Left ventricle myocardium superior (tissue), 1 donor: Measurements from ENCODE around the gene CAPN8. TPM values are rescaled to one million over a fixed set of nuclear protein-coding genes. Genes with fewer than 3 reads are reported as not detected.

Experiments used
- ATAC-seq: fragments of 200-7000 bp; cut with Tn5 transposase; one replicate; pipeline ENCODE4 v1.9.1; 2020; ENCODE audit warnings: mild to moderate bottlenecking, moderate library complexity
- DNase-seq: peaks from one replicate; pipeline ENCODE4 v3.0.0-alpha.2; 2020
- intact Hi-C: fragments of 100-400 bp; cut with micrococcal nuclease; formaldehyde crosslinking; loops from one replicate; pipeline ENCODE4 v1.11.0; 2022
- total RNA-seq: library from RNA; stranded (reverse); fragmentation: NEBNext Ultra II Directional; extraction: Animal tissue kit (Norgen Biotek cat#: 25700); gene quantifications from one replicate; pipeline ENCODE4 v1.2.1, GENCODE V29; 2021
- donor health status: DM: no; HTN: yes; CAD: no; lungs with severe emphysema.

The CAPN8 gene
- total RNA-seq, 1 donor from 2014 or later = not detected

DNA sequence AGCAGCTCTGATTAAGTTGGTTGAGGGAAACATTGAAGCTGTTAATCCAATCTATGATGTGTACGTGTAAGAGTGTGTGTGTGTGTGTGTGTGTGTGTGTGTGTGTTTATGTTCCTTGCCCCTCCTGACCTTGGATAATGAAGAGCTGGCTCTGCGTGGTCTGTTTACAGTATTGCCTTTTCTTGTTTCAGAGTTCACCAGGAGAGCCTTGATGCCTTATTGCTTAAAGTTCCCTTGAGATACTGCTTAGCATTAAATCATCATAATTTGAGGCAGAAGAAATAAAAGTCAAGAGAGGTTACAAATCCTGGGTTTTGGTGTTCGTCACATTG lies 36.4 kb downstream of the CAPN8 start:
- ATAC-seq = no peak
- intact Hi-C loops = no loop called here

DNA sequence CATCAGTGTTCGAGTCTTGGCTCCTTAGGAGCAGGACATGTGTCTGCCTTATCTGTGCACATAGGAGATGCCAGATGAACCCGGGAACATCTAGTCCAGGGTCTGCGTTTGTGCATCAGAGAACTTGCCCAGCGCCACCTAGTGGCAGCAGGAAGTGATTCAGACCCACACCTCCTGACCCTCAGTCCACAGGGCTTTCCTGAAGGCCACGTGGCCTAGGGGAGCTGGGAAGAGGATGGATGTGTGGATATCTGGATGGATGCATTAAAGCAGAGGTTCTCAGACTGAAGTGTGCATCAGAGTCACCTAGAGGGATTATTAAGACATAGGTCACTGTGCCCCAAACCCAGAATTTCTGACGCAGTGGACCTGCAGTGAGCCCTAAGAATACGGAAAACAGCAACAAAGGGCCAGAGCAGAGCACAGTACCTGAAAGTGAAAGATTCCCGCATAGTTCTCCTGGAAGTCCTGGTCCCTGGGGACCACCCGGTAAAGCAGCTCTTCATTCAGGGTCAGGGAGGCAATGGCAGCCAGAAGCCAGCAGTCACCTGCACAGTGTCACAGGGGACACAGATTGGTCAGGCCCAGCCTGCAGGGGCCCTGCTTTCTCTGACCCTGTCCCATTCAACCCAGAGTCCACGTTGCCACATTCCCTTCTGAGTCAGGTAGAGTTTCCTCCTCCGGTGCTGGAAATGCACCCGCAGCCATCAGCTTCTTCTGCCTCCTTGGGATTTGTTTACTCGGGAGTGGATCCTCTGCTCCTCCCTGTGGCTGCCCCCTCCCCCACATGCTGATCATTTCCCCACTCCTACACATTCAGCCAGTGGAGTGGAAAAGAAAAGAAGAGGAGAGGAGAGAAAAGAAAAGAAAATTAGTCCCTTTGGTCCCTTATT lies 37.0 kb downstream of the CAPN8 start:
- intact Hi-C loops = no loop called here
- ATAC-seq (peak; percentile 69), DNase-seq (peak; percentile 68)

More for the DNA sequence above, 36.4 kb downstream of the CAPN8 start:
- DNase-seq = no peak

DNA sequence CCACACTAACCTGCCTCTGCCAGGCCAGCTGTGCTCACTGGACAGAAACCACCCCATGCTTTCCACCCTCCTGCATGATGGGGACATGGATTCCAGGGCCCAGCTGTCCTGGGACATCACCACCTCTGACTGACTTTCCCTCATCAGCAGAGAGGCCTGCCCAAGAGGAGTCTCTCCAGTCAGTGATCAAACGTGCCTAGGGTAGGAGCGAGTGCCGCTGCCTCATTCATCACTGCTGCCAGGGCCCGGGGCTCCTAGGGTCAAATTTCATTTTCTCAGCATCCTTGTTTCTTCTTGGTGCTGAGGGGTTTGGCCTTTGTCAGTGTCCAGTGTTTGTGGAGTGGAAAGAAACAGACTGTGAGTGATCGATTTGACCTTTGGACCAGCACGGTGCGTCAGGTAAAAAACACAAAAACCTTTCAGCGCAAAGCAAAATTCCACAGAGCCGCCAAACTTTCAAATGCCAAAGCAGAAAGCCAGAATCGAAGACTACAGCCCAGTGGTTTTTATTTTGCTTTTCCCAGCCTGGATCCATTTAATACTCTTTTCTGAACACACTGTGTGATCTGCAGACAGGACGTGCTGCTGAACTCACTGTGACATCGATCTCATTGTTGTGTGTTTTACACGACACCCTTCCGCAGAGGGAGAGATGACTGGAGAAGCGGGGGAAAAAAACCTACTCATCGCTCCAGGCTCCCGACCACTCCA lies 43.2 kb downstream of the CAPN8 start:
- DNase-seq (no peak), ATAC-seq (no peak)
- intact Hi-C loops = no loop called here

DNA sequence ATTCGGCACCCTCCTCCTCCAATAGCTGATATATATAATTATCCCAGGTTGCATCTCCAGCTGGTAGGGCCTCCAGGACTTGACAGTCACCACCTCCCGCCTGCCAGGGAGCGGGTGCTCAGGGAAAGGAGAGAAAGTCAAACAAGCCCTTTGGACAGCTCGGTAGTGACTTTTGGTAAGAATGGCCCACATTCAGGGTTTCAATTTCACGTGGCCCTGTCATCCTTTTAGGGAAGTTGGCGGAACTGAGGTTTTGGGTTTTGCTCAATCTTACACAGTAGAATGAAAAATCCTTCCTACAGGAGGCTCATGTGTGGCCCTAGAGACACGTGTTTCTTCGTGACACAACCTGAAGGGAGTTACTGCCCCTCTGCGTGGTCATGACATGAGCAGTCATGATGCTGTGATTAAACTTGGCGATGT lies 44.2 kb downstream of the CAPN8 start:
- DNase-seq (no peak), ATAC-seq (peak; percentile 19)
- intact Hi-C loops = no loop called here

DNA sequence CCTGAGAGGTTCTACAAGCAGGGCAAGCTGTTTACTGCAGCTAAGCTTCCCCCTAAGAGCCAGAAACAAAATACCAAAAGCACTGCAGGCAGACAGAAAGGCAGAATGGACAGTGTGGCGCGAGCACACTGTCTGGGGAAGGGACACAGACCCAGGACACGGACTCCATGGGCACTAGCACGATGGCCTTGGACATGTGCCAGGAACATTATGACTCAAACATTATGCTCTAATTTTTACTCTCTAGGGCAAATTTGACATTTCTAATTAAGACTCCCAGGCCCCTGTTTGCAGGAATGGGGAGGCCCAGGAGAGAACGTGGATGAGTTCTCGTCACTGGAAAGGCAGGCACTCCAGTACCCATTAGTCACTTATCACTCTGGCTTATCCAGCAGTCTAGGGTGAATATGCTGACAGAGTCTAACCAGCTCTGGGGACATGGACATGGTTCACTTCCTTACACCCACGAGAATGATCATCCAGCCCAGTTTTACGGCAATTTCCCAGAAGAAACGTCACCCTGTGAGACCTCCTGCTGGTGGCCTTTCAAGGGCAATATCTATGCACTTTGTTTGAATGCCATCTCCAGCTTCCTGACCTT lies 45.1 kb downstream of the CAPN8 start:
- peak; percentile 31 for ATAC-seq
- intact Hi-C loops = no loop called here
- DNase-seq = no peak

DNA sequence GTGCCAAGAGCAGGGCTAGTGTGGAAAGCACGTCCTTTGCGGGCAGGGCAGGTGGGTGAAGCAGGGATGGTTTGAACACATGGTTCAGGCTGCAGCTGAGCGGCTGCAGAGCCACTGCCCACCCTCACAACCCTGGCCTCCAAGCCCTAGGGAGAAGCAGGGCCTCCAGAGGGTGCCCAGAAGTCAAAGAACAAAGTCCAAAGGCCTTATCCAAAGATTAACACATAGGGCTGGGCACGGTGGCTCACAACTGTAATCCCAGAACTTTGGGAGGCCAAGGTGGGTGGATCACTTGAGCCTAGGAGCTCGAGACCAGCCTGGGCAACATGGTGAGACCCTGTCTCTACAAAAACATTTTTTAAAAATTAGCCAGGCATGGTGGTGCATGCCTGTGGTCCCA lies 46.8 kb downstream of the CAPN8 start:
- intact Hi-C loops = no loop called here
- ATAC-seq = no peak

DNA sequence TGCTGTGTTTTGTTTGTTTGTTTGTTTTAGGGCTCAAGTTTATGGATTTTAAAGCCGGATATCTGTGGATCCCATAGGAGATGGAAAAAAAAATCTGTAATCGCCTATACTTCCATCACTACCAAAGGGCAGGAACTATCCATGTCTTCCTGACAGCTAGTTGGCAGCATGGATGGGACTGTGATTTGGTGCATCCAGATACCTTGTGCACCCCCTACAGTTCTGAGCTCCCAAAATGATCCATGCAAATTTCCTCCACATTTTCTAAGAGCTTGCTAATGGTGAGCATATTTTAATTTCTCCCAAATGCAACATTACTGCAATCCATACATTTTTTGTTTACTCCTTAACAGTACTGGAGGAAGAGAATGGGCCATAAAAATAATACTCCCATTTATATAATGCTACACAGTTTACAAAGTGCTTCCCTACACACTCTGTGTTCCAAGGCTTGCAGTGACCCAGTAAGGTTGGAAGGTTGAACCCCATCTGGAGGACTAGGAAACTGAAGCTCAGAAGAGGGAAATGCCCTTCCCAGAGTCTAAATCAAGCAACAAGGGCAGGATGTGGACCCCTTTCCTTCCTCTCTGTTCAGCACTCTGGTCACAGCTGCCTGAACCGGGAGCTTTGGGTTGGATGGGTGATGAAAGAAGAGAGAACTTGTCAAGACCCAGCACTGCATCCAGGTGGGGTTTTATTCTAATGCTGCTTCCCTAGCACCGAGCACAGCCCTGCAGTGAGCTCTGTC lies 48.0 kb downstream of the CAPN8 start:
- DNase-seq (no peak), ATAC-seq (no peak)
- intact Hi-C loops = no loop called here

More for the DNA sequence above, 46.8 kb downstream of the CAPN8 start:
- DNase-seq = no peak

DNA sequence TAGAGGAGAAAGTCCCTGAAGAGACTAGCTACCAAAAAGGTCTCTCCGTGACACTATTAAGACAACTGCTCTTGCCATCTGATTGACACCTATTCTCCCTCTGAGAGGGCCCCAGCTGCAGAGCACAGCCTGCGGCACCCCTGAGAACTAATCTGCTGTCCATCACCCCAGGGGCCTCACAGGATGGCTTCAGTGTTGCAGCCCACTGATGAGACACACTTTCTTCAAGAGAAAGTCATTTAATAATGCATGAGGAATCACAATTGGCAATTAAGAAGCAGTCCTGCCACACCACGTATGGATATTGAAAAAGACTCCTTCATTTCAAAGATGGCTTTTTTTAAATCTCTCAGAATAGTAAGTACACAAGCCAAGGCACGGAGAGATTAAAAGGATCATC lies 48.9 kb downstream of the CAPN8 start:
- intact Hi-C loops = no loop called here
- no peak for DNase-seq
- ATAC-seq = no peak

DNA sequence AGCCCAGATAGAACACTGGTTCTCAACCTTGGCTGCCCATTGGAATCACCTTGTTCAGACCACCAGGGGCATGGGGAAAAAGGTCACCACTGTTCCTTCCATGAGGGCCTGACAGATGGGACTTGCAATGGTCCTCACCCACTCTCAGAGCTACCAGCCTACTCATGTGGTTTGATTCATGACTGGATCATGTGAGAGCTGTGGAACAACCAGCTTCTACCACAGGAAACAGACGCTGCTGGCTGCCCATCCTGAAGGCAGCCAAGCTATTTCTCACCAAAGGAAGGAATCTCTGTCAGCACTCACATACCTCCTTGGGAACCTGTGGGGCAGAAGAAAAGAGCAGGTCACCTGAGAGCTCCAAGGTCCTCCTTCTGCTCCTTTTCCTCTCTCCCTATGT lies 53.6 kb downstream of the CAPN8 start:
- no peak for DNase-seq
- ATAC-seq = no peak
- intact Hi-C loops = no loop called here

DNA sequence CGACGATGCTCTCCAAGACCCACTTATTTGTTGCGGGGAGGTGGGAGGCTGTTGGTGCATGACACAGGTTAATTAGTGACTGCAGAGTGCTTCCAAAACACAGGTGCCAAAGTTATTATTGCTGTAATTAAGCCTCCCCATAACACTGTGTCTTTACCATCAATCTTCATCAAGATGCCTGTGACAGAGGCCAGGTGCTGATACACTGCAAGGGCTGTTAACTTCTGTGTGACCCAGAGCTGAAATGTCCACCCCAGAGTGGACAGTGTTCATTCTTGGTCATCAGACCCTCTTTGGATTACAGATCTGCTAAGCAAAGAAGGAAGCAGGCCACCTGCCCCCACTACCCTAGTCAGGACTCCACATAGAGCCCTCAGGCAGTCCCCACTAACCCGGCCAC lies 55.5 kb downstream of the CAPN8 start:
- DNase-seq = no peak
- intact Hi-C loops = no loop called here
- ATAC-seq = no peak

DNA sequence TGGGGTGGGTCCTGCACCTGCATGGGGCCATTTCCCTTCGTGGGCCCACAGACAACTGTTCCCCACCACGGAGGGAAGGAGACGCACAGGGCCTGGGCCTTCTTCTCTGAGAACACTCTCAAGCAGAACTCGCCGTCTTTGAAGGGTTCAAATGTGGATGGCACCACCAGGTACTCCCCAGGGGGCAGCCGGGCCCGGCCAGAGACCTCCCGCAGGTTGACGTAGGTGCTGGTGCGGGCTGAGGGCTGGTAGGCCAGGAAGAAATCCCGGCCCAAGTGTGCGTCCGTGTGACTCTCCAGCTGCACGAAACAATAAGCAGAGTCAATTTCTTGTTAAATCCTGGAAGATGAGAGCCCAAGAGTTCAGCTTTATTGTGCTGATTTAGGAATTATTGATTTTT lies 56.4 kb downstream of the CAPN8 start:
- intact Hi-C loops = no loop called here
- ATAC-seq = no peak
- no peak for DNase-seq

DNA sequence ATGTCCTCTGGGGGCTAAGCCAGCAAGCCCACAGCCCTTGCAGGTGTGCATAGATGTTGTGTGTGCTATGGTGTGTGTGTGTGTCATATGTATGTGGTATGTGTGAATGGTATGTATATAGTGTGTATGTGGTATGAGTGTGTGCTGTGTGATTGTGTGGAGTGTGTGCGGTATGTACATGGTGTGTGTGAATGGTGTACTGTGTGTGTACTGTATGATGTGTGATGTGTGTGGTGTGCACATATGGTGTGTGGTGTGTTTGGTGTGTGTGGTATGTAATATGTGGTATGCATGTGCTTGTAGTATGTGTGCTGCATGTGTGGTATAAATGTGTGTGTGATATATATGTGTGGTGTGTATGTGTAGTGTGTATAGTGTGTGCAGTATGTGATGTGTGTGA lies 107.0 kb downstream of the CAPN8 start:
- intact Hi-C loops = no loop called here
- ATAC-seq = no peak

DNA sequence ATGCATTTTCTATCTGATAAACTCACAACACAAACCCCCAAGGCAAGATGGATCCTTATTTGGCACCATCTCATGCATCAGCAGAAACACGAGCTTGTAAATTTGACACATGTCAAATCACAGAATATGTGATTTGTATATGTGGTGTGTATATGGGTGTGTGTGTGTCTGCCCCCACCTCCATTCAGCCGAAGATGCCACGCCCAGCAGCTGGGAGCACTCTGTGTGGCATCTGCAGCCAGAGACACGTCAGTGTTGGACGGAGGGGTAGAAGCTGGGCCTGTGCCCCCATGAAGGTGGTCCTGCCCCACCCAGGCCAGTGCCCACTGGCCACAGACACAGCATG lies 108.4 kb downstream of the CAPN8 start:
- ATAC-seq (no peak), DNase-seq (no peak)
- intact Hi-C loops = no loop called here

More for the DNA sequence above, 107.0 kb downstream of the CAPN8 start:
- no peak for DNase-seq

DNA sequence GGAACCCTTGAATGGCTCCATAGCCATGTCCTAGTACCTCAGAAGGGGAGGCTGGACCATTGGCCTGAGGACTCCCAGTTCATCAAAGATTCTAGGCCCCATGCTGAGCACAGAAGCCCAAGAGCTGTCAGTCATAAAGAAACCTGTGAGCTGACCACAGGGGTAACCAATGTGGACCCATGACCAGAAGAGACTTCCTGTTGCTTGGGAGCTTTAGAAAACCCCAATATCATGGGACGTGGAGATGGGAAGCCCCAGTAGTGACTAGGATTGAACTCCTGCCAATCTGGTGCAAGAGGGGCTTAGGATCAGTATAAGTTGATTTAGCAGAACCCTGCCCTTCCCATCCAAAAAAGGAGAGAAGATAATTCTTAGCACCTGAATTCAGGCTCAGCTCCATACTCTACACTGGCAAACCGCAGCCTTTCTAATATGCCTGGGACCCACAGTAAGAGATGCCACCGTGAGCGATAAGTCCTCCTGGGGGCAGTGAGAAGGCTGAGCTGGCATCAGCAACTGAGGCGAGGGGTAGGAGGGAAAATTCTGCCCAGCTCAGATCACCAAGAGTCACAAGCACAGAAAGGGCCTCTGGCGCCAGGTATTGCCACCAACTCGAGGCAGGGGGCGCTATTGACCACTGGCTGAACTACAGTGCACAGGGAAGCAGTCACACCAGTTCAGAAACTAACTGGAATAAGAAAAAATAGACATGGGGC lies 108.9 kb downstream of the CAPN8 start:
- ATAC-seq (no peak), DNase-seq (no peak)
- intact Hi-C loops = no loop called here

DNA sequence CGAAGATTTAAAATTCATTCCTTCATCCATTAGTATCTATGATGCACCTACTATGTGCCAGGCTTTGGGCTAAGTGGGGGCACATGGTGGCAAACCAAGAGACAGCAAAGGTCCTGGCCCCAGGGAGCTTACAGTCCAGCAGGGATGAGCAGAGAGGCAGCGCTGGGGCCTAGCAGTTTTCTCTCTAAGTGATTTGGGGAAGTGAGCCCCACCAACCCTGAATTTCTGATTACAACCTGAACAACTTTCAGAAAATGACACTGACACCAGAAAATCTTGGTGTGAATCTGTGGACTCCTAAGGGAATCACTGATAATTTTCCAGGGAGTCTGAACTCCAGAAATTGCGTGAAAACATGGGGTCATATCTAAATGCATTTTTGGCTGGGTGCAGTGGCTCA lies 111.5 kb downstream of the CAPN8 start:
- intact Hi-C loops = no loop called here
- no peak for ATAC-seq
- DNase-seq = no peak

DNA sequence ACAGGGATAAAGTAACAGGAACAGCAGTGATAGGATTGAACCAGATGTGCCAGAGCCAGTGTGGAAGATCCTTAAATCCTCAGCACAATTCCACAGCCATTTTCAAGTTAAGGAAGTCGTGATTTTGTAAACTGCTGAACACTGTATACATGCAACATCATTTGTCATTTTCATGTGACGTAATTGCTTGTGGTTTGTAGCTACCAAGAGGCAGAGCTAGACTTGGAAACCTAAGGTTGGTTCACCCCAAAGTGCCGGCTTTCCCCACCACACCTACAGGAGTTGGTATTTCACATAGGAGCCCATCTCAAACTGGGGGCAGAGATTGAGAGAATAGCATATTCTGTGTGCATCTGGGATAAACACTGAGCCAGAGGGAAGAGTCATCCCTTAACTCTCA lies 113.9 kb downstream of the CAPN8 start:
- intact Hi-C loops = no loop called here
- DNase-seq (no peak), ATAC-seq (no peak)

DNA sequence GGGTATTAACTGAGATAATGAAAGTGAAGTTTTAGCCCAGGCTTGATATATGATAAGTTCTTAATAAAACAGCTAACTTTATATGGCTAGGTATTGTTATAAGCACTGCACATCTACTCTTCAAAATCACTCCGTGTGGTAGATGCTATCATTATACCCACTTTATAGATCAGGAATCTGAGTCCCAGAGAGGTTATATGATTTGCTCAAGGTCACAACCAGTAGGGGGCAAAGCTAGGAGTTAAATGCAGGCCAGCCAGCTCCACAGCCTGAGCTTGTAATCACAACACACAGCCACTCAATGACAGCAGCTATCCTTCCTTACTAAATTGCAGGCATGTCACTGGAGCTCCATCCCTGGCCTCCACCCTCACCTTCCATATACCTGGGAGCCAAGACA lies 115.8 kb downstream of the CAPN8 start:
- no peak for ATAC-seq
- intact Hi-C loops = no loop called here
- no peak for DNase-seq

DNA sequence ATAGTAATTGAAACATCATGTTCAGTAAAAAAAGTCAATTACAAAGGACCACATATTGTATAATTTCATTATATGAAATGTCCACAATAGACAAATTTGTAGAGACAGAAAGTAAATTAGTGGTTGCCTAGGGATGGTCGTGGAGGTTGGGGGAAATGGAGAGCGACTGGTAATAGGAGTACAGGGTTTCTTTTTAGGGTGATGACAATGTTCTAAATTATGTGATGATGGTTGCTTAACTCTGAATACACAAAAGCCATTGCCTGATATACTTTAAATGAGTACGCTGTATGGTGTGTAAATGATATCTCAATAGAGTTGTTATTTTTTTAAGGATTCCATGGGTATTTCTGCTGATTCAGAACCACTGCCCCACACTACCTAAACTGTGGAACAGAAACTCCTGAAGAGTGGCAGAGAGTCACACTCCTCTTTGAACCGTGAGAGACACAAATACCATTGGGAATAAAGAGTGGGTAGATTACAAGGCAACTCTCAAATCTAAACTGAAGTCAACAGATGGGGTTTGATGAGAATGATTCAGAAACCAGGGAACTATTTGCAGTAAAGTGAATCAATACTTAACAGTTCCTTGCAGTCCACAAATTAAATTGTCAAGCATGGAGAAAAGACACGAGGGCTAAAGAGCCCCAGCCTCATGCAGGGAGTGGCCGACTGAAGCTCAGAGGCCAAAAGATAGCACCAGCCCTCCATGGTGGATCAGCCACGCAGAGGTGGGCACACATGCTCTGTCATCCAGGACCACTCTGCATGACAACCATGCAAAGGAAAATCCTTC lies 118.0 kb downstream of the CAPN8 start:
- intact Hi-C loops = no loop called here
- DNase-seq (no peak), ATAC-seq (no peak)
